Left colon (tissue), 2 donors: ENCODE results near the gene RPH3AL. TPM values are rescaled to one million over a fixed set of nuclear protein-coding genes. Genes with fewer than 3 reads are reported as not detected.
A peak's percentile ranks its signal among the peaks of the same experiment; 100 is the strongest.

Experiments used
- ATAC-seq: fragments of 200-7000 bp; cut with Tn5 transposase; one replicate; pipeline ENCODE4 v1.9.1; 2020; ENCODE audit warnings: mild to moderate bottlenecking, moderate library complexity
- DNase-seq, 2 donors: peaks; one replicate each; pipeline ENCODE4 v3.0.0-alpha.2; 2020
- intact Hi-C, 2 donors: fragments of 100-400 bp; cut with DNase I in 1 of 2; cut with micrococcal nuclease in 1 of 2; formaldehyde crosslinking; loops; one replicate each; pipeline versions ENCODE4 v1.11.2 to v1.14.0; 2022; cut with DNase I, micrococcal nuclease
- total RNA-seq, 2 donors: library from RNA; stranded (reverse); fragmentation: NEBNext Ultra II Directional; extraction: Animal tissue kit (Norgen Biotek cat#: 25700); gene quantifications; one replicate each; pipeline ENCODE4 v1.2.1, GENCODE V29; 2021
- donor health status: DM: no; HTN: no; CAD: no.
- donor health status: DM: yes; HTN: yes; CAD: no.

The RPH3AL gene
- total RNA-seq, 2 donors from 2014 or later, result 32.7 to 42.3 TPM

DNA sequence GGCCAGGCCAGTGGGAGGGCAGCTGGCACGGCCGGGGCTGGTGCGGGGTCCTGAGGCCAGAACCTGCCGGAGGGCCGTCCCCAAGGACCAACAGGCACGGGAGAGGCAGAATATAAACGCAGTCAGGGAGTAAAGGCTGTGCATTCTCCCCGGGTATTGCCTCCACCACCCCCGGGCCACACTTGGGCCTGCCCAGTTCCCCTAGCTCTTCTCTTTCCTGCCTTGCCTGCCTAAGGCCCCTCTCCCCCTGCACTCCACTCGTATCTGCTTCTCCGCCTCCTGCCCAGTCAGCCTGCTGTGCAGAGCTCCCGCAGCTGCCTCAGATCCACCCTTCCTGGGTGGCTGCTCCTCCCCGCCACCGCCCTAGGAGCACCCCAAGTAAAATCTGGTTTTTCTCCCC lies 5.0 kb upstream of the RPH3AL start:
- DNase-seq, result no peak
- intact Hi-C loops, result no loop called here
- ATAC-seq, result no peak

GRCh38 chr17:356671-357434 lies 4.2 kb upstream of the RPH3AL start:
- intact Hi-C loops, result no loop called here
- no peak for DNase-seq
- no peak for ATAC-seq

DNA sequence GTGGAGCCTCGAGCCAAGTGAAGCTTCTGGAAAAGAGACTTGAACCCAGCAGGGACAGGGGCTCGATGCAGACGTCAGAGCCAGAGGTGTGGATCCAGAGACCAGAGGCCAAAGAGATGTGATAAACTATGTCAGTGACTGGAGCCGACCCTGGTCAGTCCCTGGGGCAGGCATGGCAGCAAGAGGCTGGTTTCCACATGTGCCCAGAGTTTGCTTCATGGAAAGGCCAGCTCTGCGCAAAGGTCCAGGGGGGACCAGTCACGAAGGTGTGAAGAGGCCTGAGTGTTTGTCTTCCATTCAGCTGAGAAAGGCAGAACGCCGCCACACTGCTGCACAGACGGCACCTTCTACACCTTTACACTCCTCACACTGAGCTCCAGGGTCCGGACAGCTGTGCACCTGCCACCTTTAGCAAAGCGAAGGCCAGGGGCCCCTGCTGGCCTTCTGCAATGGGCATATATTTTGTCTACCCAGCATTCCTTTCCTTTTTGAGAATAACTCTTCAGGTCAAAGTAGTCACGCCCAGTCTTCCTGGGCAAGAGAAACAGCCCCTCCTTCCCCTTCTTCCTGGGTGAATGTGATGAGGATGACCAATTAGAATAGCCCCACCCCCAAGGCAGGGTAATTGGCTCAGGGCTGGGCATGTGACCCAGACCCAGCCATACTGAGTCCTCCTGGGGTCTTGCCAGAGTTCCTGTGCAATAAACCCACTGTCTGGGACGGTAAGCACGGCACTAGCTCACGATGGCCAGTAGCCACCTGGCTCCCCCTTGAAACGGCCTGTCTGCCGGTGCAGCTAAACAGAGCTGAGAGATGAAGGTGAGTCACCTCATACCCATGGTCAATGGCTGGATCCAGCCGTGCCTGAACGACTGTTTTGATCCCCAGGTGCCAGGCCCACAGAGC lies 2.3 kb upstream of the RPH3AL start:
- ATAC-seq (no peak), DNase-seq (no peak)
- intact Hi-C loops, result no loop called here

DNA sequence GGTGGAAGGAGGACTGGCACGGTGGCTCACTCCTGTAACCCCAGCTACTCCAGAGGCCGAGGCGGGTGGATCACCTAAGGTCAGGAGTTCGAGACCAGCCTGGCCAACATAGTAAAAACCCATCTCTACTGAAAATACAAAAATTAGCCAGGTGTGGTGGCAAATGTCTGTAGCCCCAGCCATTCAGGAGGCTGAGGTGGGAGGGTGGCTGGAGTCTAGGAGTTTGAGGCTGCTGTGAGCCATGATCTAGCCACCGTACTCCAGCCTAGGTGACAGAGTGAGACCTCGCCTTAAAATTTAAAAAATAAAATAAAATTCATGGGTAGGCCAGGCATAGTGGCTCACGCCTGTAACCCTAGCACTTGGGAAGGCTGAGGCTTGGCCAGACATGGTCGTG lies 1.2 kb upstream of the RPH3AL start:
- DNase-seq (no peak), ATAC-seq (no peak)
- intact Hi-C loops, result no loop called here

- intact Hi-C loops, result no loop called here
- DNase-seq (no peak), ATAC-seq (no peak)
Observed at GRCh38 chr17:353213-353837, 718 bp upstream of the RPH3AL start.

DNA sequence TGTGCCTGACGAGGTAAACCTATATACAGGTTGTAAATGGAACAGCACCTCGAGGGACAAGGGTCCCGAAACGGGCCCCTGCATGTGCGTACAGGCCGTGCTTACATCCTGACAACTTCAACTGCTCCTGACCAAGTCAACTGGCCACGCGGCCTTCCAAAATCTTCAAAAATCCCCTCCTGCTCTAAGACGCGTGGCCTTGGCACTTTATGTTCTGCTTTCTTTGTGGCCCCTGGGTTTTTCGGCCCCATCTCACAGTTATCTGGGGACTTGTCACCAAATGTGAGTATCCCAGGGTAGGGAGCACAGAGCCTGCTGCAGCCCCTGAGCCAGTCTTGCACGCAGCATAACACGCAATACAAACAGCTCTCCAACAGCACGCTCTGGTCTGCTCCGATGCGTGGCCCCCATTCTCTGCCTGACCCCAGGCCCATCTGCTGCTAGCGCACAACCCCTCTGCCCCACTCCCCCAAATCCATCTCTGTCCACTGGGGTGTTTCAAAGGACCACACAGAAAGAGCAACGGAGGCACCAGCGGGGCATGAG lies 659 bp downstream of the RPH3AL start:
- DNase-seq, result no peak
- ATAC-seq, result no peak
- intact Hi-C loops, result no loop called here

- ATAC-seq (no peak), DNase-seq (no peak)
- intact Hi-C loops, result no loop called here
Observed at GRCh38 chr17:351449-351738, 1.2 kb downstream of the RPH3AL start.

- DNase-seq (peak; percentile 84 to 96), ATAC-seq (peak; percentile 75)
- intact Hi-C loops, result no loop called here
Observed at GRCh38 chr17:350706-351448, 1.7 kb downstream of the RPH3AL start.

- ATAC-seq (no peak), DNase-seq (no peak)
- intact Hi-C loops, result no loop called here
Observed at GRCh38 chr17:349666-350065, 2.9 kb downstream of the RPH3AL start.

GRCh38 chr17:348692-349425 lies 3.7 kb downstream of the RPH3AL start:
- intact Hi-C loops, result no loop called here
- DNase-seq (peak; percentile 64 to 83), ATAC-seq (peak; percentile 55)

- ATAC-seq, result no peak
- intact Hi-C loops, result no loop called here
- DNase-seq, result no peak
Observed at GRCh38 chr17:348012-348411, 4.6 kb downstream of the RPH3AL start.

- intact Hi-C loops, result no loop called here
- DNase-seq (no peak), ATAC-seq (no peak)
Observed at GRCh38 chr17:347309-347899, 5.2 kb downstream of the RPH3AL start.

DNA sequence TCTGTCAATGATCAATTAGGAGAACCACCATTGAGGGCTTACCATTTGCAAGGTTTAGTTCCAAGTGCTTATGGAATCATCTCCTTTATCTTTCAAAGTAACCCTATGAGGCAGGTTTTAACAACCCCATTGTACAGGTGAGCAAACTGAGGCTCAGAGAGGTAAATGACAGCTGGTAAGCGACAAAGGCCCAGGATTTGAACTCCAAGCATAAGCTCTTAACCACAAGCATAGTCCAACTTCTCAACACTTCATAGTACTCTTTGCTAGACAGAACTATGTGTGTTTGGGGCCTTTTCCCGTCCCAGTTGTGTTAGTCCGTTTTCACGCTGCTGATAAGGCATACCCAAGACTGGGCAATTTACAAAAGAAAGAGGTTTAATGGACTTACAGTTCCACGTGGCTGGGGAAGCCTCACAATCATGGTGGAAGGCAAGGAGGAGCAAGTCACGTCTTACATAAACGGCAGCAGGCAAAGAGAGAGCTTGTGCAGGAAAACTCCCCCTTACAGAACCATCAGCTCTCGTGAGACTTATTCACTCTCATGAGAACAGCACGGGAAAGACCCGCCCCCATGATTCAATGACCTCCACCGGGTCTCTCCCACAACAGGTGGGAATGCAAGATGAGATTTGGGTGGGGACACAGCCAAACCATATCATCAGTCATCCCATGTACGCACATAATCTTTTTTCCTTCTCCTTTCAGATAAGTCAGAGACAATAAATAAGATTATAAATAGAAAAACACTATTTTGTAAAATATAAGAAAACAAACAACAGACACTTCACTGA lies 6.4 kb downstream of the RPH3AL start:
- DNase-seq, result no peak
- intact Hi-C loops, result no loop called here
- ATAC-seq, result no peak

DNA sequence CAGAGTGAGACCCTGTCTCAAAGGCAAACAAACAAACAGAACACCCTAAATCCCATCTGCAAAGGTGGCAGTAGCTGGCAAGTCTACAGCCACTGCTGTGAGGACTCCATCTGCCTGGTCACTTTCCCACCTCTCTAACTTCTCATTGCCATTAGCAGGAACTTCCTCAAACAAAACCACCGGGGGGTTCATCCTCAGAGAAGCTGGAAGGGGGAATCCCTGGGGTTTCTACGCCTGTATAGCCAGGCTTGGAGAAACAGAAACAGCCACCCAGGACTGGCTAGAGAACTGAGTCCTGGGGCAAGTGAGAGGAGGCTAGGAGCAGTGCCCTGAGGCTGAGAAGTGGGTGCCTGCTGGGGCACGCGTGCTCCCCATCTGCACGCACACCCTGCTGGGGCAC lies 7.3 kb downstream of the RPH3AL start:
- intact Hi-C loops, result no loop called here
- DNase-seq (no peak), ATAC-seq (no peak)

GRCh38 chr17:343875-344752 lies 8.5 kb downstream of the RPH3AL start:
- ATAC-seq (no peak), DNase-seq (no peak)
- intact Hi-C loops, result no loop called here

DNA sequence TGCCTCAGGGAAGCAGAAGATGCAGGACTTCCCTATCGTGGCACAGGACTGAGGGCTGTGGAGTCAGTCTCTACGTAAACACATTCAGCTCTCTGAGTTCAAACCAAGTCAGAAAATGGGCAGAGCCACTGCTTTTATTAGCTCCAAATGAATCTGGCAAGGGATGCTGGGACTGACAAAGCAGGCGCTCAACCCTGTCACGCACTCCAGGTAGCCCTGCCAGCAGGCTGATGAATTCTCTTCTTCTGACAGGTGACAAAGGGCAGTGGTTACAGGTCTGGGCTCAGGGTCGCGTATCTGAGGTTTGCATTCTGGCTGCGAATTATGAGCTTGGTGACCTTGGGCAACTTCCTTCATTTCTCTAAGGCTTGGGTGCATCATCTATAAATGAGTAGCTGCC lies 9.4 kb downstream of the RPH3AL start:
- DNase-seq (no peak), ATAC-seq (no peak)
- intact Hi-C loops, result no loop called here
